ENCODE data around the gene SERPINB10.

Gene SERPINB10

DNA sequence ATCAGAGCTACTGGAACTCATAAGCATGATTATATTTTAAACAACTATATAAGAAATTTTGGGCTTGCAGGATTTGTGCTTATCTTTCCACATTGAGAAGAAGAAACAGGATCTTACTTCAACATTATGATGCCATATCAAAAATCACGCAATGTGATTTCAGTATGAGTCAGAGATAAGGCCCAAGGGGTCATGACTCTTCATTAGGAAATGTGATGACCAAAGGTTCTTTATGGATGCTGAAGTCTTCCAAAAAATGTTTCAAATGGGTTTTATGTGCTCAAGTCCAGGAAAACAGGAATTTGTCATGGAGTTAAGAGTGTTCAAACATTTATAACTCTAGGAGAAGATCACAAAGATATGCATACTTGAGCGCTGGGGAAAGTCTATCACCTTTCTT, 28.0 kb upstream of the SERPINB10 start:
- Histone ChIP-seq H3K27me3 (ENCODE audit: control insufficient read depth, insufficient read depth, low read length) (no peaks in the 10 kb centered on the region), H3K36me3 (ENCODE audit: insufficient read depth, low read length) (no peaks in the 10 kb centered on the region)

DNA sequence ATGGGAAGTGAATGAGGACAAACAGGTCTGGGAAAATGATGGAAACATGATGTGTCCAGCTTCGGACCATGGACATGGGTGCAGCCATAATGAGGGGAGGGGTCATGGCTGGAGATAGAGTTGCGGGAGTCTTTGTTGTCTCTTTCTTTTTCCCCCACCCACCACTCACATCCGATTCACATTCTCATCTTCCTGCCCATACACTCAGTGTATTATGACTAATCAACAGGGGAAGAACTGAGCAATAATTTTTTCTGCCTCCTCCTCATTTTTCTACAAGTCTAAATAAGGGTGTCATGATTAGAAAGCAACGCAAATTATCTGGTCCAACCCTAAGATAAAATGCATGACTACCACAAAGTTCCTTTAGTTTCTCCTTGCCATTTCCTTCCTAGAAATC, 25.9 kb upstream of the SERPINB10 start:
- Histone ChIP-seq H3K4me2 (ENCODE audit: low read length) (no peak overlapping the region), H3K9ac (ENCODE audit: low read depth, low read length) (no peak overlapping the region), H3K27me3 (ENCODE audit: control insufficient read depth, insufficient read depth, low read length) (no peaks in the 10 kb centered on the region), H3K36me3 (ENCODE audit: insufficient read depth, low read length) (no peaks in the 10 kb centered on the region), H3K4me3 (ENCODE audit: low read length) (no peak overlapping the region), H3K4me1 (ENCODE audit: control insufficient read depth, insufficient read depth, low read length) (peaks cover 16% of the 10 kb centered on the region), H3K9me3 (replicated peaks; ENCODE audit: low read length) (no peaks in the 10 kb centered on the region)

More for the DNA sequence above, 28.0 kb upstream of the SERPINB10 start:
- Histone ChIP-seq H3K4me2 (ENCODE audit: low read length) (no peak overlapping the region), H3K4me3 (ENCODE audit: low read length) (no peak overlapping the region), H3K9me3 (replicated peaks; ENCODE audit: low read length) (no peaks in the 10 kb centered on the region), H3K9ac (ENCODE audit: low read depth, low read length) (no peak overlapping the region), H3K4me1 (ENCODE audit: control insufficient read depth, insufficient read depth, low read length) (peaks cover 16% of the 10 kb centered on the region)

DNA sequence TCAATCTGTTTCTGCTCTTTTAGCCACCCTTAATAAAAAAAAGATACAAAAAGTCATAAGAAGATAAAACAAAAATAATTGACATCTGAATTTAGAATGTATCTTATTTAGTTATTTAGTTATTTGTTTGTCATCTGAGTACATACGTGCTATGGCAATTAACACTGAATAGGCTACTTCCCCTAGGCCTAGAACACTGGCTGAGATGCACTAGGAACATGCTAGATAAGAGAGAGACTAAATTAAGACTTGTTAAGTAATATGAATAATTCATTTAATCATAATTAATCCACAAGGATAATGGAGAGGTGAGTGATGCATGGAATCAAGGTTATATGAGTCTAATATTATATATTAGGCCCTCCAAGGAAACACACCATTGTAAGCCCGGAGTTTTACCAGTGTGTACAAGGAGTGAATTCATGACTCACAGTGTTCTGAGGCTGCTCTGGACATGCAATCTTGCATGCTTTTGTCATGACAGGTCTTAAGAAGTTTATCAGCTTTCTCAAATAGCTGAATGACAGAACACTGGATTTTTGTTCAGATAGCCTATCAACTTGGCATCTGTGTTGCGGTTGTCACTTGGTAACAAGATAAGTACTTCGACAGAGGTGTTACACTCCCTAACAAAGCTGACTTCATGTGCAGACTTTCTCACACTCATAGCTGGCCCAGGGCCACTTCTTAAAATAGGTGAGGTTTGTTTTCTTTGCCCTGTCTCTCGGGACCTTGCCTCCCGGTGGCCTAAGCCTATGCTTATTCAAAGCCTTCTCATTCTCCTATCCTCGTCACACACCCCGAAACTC, 25.2 kb upstream of the SERPINB10 start:
- no peak overlapping the region for H3K4me2 ChIP-seq (ENCODE audit: low read length)
- H3K9ac ChIP-seq (ENCODE audit: low read depth, low read length) = no peak overlapping the region
- no peak overlapping the region for H3K4me3 ChIP-seq (ENCODE audit: low read length)
- no peaks in the 10 kb centered on the region for H3K36me3 ChIP-seq (ENCODE audit: insufficient read depth, low read length)
- H3K27me3 ChIP-seq (ENCODE audit: control insufficient read depth, insufficient read depth, low read length) = no peaks in the 10 kb centered on the region
- H3K9me3 ChIP-seq (replicated peaks; ENCODE audit: low read length) = no peaks in the 10 kb centered on the region
- peaks cover 16% of the 10 kb centered on the region for H3K4me1 ChIP-seq (ENCODE audit: control insufficient read depth, insufficient read depth, low read length)

DNA sequence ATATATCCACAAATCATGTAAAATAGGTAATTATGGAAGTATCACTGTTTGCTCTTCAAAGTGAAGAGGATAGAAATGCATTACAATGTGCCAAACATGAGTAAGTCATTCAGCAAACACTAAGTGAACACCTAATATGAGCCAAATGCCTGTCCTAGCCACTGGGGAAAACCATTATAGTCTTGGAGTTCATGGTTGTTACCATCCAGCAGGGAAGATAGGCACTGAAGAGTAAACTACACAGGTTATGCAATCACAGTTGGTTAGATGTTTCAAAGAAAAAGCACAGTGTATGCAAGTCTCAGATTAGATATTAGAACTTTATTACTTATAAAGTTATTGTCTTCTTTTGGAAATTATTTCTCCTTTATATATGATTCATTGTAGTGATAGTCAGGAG, 24.1 kb upstream of the SERPINB10 start:
- no peak overlapping the region for H3K9ac ChIP-seq (ENCODE audit: low read depth, low read length)
- no peak overlapping the region for H3K4me3 ChIP-seq (ENCODE audit: low read length)
- no peak overlapping the region for H3K4me2 ChIP-seq (ENCODE audit: low read length)
- H3K36me3 ChIP-seq (ENCODE audit: insufficient read depth, low read length) = no peaks in the 10 kb centered on the region
- peaks cover 16% of the 10 kb centered on the region for H3K4me1 ChIP-seq (ENCODE audit: control insufficient read depth, insufficient read depth, low read length)
- H3K9me3 ChIP-seq (replicated peaks; ENCODE audit: low read length) = no peaks in the 10 kb centered on the region
- peaks cover 5% of the 10 kb centered on the region for H3K27me3 ChIP-seq (ENCODE audit: control insufficient read depth, insufficient read depth, low read length)

DNA sequence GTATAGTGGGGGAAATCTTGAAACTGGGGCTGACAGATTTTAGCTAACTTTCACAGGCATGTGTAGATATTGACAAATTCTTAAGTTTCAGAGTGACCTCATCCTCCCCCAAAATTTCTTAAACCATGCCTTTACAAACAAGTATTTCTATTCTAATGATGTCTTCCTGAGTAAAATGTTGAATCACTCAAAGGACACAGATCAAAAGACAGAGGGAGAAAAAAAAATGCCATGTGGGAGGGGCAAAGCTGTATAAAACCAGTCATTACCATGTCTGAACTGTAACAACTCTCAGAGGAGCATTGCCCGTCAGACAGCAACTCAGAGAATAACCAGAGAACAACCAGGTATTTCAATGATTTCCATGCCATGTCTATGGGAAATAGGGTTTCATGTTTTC, 20.3 kb upstream of the SERPINB10 start, which contains the start of gene SERPINB2:
Gene SERPINB2, plus strand, starts transcription at position 282 of the 400 bp plus-strand sequence. CDS start 3,740 bp downstream, outside the sequence.
- H3K36me3 ChIP-seq (ENCODE audit: insufficient read depth, low read length) = no peaks in the 10 kb centered on the region
- H3K4me3 ChIP-seq (ENCODE audit: low read length) = no peak within 1 kb of the TSS
- H3K9ac ChIP-seq (ENCODE audit: low read depth, low read length) = no peak within 1 kb of the TSS
- no peaks in the 10 kb centered on the region for H3K9me3 ChIP-seq (replicated peaks; ENCODE audit: low read length)
- peaks cover 7% of the 10 kb centered on the region for H3K4me1 ChIP-seq (ENCODE audit: control insufficient read depth, insufficient read depth, low read length)
- H3K4me2 ChIP-seq (ENCODE audit: low read length) = no peak within 1 kb of the TSS
- peaks cover 18% of the 10 kb centered on the region for H3K27me3 ChIP-seq (ENCODE audit: control insufficient read depth, insufficient read depth, low read length)

DNA sequence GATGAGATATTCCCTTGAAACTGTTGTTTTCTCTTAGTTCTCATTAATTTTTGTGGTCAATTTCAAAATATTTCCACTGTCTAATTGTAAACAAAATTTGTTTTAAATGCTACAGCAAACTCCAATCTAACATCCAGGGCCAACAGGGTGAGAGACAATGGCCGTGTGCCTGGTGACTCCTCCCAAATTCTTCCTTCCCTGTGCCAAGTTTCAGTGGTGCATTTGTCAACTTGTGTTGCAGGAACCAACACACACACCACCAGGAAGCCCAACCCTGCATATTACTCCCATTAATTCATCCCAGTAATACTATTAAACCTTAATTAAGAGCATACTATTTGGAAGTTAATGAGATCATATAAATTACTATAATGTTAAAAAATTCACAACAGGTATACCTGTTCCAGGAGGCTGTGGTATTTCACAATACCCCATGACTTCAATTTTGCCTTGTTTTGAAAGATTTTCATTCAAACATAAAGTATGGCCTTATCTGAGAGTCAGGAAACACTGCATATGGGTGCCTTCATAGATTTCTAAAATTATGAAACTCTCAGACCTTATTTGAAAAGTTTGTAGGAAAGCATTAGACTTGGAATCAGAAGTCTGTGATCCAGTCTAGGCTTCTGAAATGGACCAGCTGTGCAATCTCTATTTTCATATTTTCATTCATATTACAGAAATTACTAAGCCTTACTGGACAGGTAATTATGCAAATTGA, 19.1 kb upstream of the SERPINB10 start:
- Histone ChIP-seq H3K27me3 (ENCODE audit: control insufficient read depth, insufficient read depth, low read length) (peaks cover 21% of the 10 kb centered on the region), H3K4me2 (ENCODE audit: low read length) (no peak overlapping the region), H3K4me3 (ENCODE audit: low read length) (no peak overlapping the region), H3K36me3 (ENCODE audit: insufficient read depth, low read length) (no peaks in the 10 kb centered on the region), H3K4me1 (ENCODE audit: control insufficient read depth, insufficient read depth, low read length) (no peaks in the 10 kb centered on the region), H3K9me3 (replicated peaks; ENCODE audit: low read length) (no peaks in the 10 kb centered on the region), H3K9ac (ENCODE audit: low read depth, low read length) (no peak overlapping the region)

DNA sequence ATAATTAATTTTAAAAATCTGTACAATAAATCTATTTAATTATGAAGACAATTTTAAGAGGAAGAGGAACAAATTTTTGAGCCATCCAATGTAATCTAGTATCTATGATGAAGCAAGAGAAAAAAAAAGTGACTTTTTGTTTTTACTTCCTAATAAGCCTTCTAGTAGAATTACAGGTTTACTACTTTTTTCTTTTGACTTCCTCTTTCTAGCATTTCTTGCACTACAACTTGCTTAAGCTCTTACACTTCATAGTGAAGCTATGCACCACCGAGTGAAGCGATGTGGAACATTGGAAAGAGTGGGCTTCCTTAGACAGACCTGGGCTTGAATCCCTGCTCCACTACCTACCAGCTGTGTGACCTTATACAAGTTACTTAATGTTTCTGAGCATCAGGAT, 18.1 kb upstream of the SERPINB10 start:
- H3K27me3 ChIP-seq (ENCODE audit: control insufficient read depth, insufficient read depth, low read length) = peaks cover 30% of the 10 kb centered on the region
- H3K9me3 ChIP-seq (replicated peaks; ENCODE audit: low read length) = no peaks in the 10 kb centered on the region
- H3K4me3 ChIP-seq (ENCODE audit: low read length) = no peak overlapping the region
- no peaks in the 10 kb centered on the region for H3K4me1 ChIP-seq (ENCODE audit: control insufficient read depth, insufficient read depth, low read length)
- H3K9ac ChIP-seq (ENCODE audit: low read depth, low read length) = no peak overlapping the region
- H3K4me2 ChIP-seq (ENCODE audit: low read length) = no peak overlapping the region
- H3K36me3 ChIP-seq (ENCODE audit: insufficient read depth, low read length) = no peaks in the 10 kb centered on the region

DNA sequence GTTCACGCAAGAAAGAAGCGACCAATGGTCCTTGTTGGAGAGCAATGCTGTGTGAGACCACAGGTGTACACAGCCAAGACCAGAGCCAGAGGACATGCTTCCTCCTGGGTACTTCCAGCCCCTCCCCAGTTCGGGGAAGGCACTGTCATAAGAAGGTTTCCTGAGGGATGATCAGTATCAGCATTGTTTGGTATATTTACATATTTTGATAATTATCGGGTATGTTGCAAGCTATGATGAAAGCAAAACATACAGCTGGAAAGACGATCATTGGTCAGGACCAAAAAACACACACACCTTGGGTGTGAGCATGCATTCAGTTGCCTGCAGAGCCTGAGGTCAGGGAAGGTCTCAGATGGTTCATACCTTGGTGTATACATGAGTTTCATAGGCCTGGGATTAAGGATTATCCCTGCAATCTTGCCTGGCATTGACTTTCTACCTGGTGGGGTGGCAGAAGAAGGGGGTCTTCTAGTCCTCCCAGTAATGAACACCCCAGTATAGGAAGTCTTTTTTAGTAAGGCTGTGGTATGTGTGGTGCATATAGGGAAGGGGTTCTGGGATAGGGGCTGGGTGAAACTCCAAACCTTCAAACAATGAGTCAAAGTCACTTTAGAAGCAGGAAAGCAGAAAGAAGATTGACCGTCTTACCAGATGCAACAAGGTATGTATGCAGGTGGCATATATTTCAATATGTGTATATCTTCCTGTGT, 17.4 kb upstream of the SERPINB10 start:
- no peak overlapping the region for H3K4me2 ChIP-seq (ENCODE audit: low read length)
- H3K9me3 ChIP-seq (replicated peaks; ENCODE audit: low read length) = no peaks in the 10 kb centered on the region
- H3K4me1 ChIP-seq (ENCODE audit: control insufficient read depth, insufficient read depth, low read length) = no peaks in the 10 kb centered on the region
- H3K27me3 ChIP-seq (ENCODE audit: control insufficient read depth, insufficient read depth, low read length) = peaks cover 36% of the 10 kb centered on the region
- H3K4me3 ChIP-seq (ENCODE audit: low read length) = no peak overlapping the region
- H3K36me3 ChIP-seq (ENCODE audit: insufficient read depth, low read length) = no peaks in the 10 kb centered on the region
- no peak overlapping the region for H3K9ac ChIP-seq (ENCODE audit: low read depth, low read length)

DNA sequence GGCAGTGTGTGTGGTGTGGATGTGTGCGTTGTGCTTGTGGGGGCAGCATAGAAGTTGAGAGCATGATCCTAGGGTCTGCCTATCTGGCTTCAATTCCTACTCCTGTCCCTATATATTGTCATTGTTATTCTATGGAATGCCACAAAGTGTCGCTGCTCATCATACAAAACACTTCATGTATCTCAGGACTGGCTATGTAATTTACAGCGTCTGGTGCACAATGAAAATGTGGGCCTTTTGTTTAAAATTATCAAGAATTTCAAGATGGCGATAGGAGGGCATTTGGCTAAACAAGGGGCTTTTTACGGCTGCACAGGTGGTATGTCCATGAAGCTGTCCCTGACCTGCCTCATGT, 16.8 kb upstream of the SERPINB10 start:
- no peak overlapping the region for H3K4me2 ChIP-seq (ENCODE audit: low read length)
- H3K27me3 ChIP-seq (ENCODE audit: control insufficient read depth, insufficient read depth, low read length) = peaks cover 42% of the 10 kb centered on the region
- H3K36me3 ChIP-seq (ENCODE audit: insufficient read depth, low read length) = no peaks in the 10 kb centered on the region
- H3K9ac ChIP-seq (ENCODE audit: low read depth, low read length) = no peak overlapping the region
- H3K4me1 ChIP-seq (ENCODE audit: control insufficient read depth, insufficient read depth, low read length) = no peaks in the 10 kb centered on the region
- H3K4me3 ChIP-seq (ENCODE audit: low read length) = no peak overlapping the region
- H3K9me3 ChIP-seq (replicated peaks; ENCODE audit: low read length) = no peaks in the 10 kb centered on the region

DNA sequence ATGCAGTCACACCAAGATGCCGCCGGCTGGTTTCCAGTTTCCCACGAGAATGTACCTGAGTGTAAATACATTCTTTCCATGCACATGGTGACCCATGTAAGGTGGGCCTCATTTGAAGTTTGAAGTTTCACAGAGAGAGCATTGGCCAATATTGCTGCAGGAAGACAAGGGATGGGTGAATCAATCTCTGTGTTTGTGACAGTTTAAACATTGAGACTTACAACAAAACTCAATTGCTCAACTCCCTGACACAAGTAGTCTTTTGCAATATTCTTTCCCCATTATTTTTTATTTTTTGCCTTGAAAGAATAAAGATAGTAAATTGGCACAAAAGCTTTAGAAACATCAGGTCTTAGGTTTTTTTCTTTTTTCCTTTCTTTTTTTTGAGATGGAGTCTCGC, 15.2 kb upstream of the SERPINB10 start:
- H3K4me3 ChIP-seq (ENCODE audit: low read length) = no peak overlapping the region
- peaks cover 43% of the 10 kb centered on the region for H3K27me3 ChIP-seq (ENCODE audit: control insufficient read depth, insufficient read depth, low read length)
- H3K4me2 ChIP-seq (ENCODE audit: low read length) = no peak overlapping the region
- no peak overlapping the region for H3K9ac ChIP-seq (ENCODE audit: low read depth, low read length)
- H3K9me3 ChIP-seq (replicated peaks; ENCODE audit: low read length) = no peaks in the 10 kb centered on the region
- no peaks in the 10 kb centered on the region for H3K36me3 ChIP-seq (ENCODE audit: insufficient read depth, low read length)
- no peaks in the 10 kb centered on the region for H3K4me1 ChIP-seq (ENCODE audit: control insufficient read depth, insufficient read depth, low read length)

DNA sequence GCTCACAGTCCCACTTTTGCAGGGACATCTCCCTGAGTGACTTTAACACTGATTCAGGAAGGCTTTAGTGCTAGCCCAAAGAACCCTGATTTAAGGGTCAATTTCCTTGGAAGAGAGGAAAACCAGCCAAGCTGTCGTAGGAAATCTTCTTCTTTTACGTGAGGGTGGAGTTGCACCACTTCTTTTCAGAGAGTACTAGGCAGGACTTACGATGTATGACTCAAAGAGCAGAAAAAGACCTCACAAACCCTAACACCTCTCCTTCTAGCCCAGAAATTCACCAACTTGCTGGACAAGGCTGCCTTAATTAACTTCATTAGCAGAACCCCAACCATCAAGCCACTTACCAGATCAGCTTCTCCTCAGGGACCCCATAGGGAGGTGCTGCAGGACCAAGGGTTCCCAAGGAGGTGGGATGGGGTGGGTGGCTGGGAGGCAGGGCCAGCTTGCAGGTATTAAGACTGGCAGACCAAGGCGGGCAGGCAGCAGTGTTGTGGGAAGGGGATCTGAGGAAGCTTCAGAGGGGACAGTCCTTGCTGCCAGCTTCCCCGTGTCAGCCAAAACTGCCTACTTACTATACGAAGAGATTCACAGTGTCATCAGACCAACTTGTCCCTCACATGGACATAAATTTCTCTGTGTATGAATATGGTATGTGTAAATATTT, 13.5 kb upstream of the SERPINB10 start:
- Histone ChIP-seq H3K9ac (ENCODE audit: low read depth, low read length) (no peak overlapping the region), H3K4me2 (ENCODE audit: low read length) (no peak overlapping the region), H3K9me3 (replicated peaks; ENCODE audit: low read length) (no peaks in the 10 kb centered on the region), H3K27me3 (ENCODE audit: control insufficient read depth, insufficient read depth, low read length) (peaks cover 36% of the 10 kb centered on the region), H3K4me1 (ENCODE audit: control insufficient read depth, insufficient read depth, low read length) (no peaks in the 10 kb centered on the region), H3K4me3 (ENCODE audit: low read length) (no peak overlapping the region), H3K36me3 (ENCODE audit: insufficient read depth, low read length) (no peaks in the 10 kb centered on the region)
